Stimulated activated naive CD8-positive, alpha-beta T cell treated with anti-CD3 and anti-CD28 coated beads, Interleukin-15, amount 100 ng/mL, for 72 hours (primary cell): ENCODE measurements around the gene TIGD4.
"Not testable (repeated sequence)": the region's sequence is repeated elsewhere in the genome, so short reads cannot be mapped to it uniquely, and the experiment has no call there.

ENCODE experiments used
- ATAC-seq: fragments of 150-1000 bp; cut with Tn5 transposase; 2 replicates; pipeline ENCODE4 v1.10.0; 2021; ENCODE audit warnings: mild to moderate bottlenecking, moderate library complexity
- DNase-seq, 2 donors: peaks; one replicate each; pipeline ENCODE4 v3.0.0; 2021 to 2022
- H3K27ac Mint-ChIP-seq, 2 donors: one replicate each; pipeline ENCODE4 v1.8.0; 2022; ENCODE audit warnings: mild to moderate bottlenecking in 2 of 2, mixed read lengths in 2 of 2, moderate library complexity in 2 of 2
- H3K27me3 Mint-ChIP-seq: one replicate; pipeline ENCODE4 v1.8.0; 2022; ENCODE audit warnings: mixed read lengths
- H3K4me1 Mint-ChIP-seq: one replicate; pipeline ENCODE4 v1.8.0; 2022; ENCODE audit warnings: mild to moderate bottlenecking, mixed read lengths
- H3K4me3 Mint-ChIP-seq, 2 donors: one replicate each; pipeline ENCODE4 v1.8.0; 2022; ENCODE audit warnings: mild to moderate bottlenecking in 2 of 2, mixed read lengths in 2 of 2, moderate library complexity in 1 of 2
- H3K9me3 Mint-ChIP-seq, 2 donors: one replicate each; pipeline ENCODE4 v1.8.0; 2022; ENCODE audit warnings: mixed read lengths in 2 of 2

Gene TIGD4

DNA sequence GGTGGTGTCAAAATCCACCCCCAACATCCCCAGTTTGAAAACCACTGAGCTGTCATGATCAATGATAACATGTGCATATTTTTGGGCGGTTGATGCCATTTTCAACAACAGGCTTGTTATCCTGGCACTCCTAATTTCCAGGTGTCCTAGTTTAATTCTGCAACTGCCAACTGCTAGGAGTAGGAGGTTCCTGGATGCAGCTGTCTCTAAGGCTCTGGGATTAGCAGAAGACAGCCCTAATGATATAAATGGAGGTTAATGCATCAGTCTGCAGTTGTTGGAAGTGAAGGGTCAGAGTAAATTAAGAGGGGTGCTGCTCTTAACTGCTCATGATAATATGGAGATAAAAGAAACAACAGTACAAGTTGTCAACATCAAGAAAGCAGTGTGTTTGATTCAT lies 24.0 kb upstream of the TIGD4 start:
- no peak for DNase-seq
- H3K27ac Mint-ChIP-seq = no peak overlapping the region
- no peak for ATAC-seq
- peaks cover 27% of the 10 kb centered on the region for H3K4me1 Mint-ChIP-seq
- no peaks in the 10 kb centered on the region for H3K9me3 Mint-ChIP-seq
- H3K27me3 Mint-ChIP-seq = no peaks in the 10 kb centered on the region
- no peak overlapping the region for H3K4me3 Mint-ChIP-seq

GRCh38 chr4:152795891-152796290 lies 16.4 kb upstream of the TIGD4 start:
- no peak for ATAC-seq
- Mint-ChIP-seq H3K27me3 (no peaks in the 10 kb centered on the region), H3K4me1 (peaks cover 8% of the 10 kb centered on the region), H3K27ac (no peak overlapping the region), H3K4me3 (no peak overlapping the region), H3K9me3 (no peaks in the 10 kb centered on the region)
- DNase-seq = no peak

DNA sequence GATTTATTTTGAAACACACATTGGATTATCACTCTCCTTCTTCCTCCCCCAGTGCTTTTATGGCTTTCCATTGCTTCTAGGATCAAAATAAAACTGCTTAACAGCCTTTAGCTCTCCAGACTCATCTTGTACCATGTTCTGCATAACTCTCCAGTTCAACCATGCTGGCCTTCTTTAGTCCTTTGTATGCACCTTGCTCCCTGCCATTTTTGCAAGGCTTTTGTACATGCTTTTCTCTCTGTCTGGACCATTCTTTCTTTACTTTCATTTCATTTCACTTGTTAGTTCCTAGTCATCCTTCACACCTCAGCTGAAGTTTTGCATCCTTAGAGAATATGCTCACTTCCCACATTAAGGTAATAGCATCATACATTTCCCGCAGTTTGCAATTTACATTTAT lies 7.1 kb upstream of the TIGD4 start:
- no peaks in the 10 kb centered on the region for H3K9me3 Mint-ChIP-seq
- H3K4me3 Mint-ChIP-seq = peak overlapping the region in 1 of 2 donors; percentile 32
- no peak overlapping the region for H3K27ac Mint-ChIP-seq
- ATAC-seq (no peak), DNase-seq (no peak)
- H3K27me3 Mint-ChIP-seq = no peaks in the 10 kb centered on the region
- peaks cover 26% of the 10 kb centered on the region for H3K4me1 Mint-ChIP-seq

GRCh38 chr4:152785639-152786615 lies 6.4 kb upstream of the TIGD4 start:
- H3K9me3 Mint-ChIP-seq = no peaks in the 10 kb centered on the region
- ATAC-seq (no peak), DNase-seq (no peak)
- peak overlapping the region; percentile 1 to 32 for H3K4me3 Mint-ChIP-seq
- H3K27ac Mint-ChIP-seq = no peak overlapping the region
- peaks cover 33% of the 10 kb centered on the region for H3K4me1 Mint-ChIP-seq
- no peaks in the 10 kb centered on the region for H3K27me3 Mint-ChIP-seq

GRCh38 chr4:152784490-152785350 lies 5.2 kb upstream of the TIGD4 start:
- ATAC-seq (no peak), DNase-seq (no peak)
- H3K4me3 Mint-ChIP-seq = no peak overlapping the region
- no peak overlapping the region for H3K27ac Mint-ChIP-seq
- no peaks in the 10 kb centered on the region for H3K27me3 Mint-ChIP-seq
- H3K9me3 Mint-ChIP-seq = no peaks in the 10 kb centered on the region
- peaks cover 40% of the 10 kb centered on the region for H3K4me1 Mint-ChIP-seq

- peak overlapping the region; percentile 98 to 99 for H3K27ac Mint-ChIP-seq
- ATAC-seq (peak; percentile 71), DNase-seq (no peak)
- H3K4me3 Mint-ChIP-seq = peak overlapping the region; percentile 98 to 99
- H3K27me3 Mint-ChIP-seq = peaks cover 12% of the 10 kb centered on the region
- H3K4me1 Mint-ChIP-seq = peaks cover 44% of the 10 kb centered on the region
- H3K9me3 Mint-ChIP-seq = no peaks in the 10 kb centered on the region
Observed at GRCh38 chr4:152780267-152780778, 793 bp upstream of the TIGD4 start.

DNA sequence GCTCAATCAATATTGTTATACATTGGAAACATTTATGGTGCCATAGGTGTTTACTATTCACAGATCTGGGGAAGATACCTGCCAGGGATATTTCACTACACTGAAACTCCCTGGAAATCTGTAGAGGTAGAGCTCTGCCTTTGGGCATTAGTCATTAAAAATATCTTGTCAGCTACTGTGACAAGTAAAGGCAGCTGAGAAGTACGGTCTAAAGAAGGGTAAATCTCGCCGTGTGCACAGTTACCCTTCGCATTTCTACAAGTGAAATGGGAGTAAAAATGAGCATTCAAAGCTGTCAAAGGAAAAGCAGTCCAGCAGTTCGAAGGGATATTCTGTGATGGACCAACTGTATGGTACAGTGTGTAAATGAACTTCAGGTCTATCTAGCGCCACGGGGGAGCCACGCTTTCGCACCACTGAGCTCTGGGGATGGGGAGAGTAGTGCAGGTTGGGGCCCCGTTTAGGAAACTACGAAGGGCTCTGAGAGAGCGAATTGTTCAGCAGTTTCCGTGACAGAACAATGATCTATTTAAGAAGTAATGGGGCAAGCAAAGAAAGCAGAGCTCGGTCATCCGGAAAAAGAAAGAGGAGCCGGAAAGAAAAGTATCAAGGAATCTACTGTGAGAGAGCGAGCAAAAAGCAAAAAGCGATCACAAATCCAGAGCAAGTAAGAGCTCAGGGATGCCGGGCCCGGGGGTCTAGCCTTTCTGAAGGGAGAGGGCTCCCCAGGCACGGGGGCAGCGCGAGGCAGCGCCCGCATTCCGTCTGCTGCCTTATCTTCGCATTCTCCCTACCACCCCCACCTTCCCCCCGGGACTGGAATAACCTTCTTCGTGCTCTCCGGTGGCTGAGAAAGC lies 646 bp downstream of the TIGD4 start:
- ATAC-seq = peak; percentile 48

GRCh38 chr4:152777488-152777887 lies 2.0 kb downstream of the TIGD4 start:
- no peak overlapping the region for H3K27ac Mint-ChIP-seq
- no peak overlapping the region for H3K4me3 Mint-ChIP-seq
- H3K4me1 Mint-ChIP-seq = peaks cover 40% of the 10 kb centered on the region

More for the DNA sequence above, 646 bp downstream of the TIGD4 start:
- peak; percentile 35 to 37 for DNase-seq
- peaks cover 12% of the 10 kb centered on the region for H3K27me3 Mint-ChIP-seq
- peaks cover 44% of the 10 kb centered on the region for H3K4me1 Mint-ChIP-seq
- H3K27ac Mint-ChIP-seq = peak overlapping the region; percentile 98 to 99
- peak overlapping the region; percentile 98 to 99 for H3K4me3 Mint-ChIP-seq
- no peaks in the 10 kb centered on the region for H3K9me3 Mint-ChIP-seq

DNA sequence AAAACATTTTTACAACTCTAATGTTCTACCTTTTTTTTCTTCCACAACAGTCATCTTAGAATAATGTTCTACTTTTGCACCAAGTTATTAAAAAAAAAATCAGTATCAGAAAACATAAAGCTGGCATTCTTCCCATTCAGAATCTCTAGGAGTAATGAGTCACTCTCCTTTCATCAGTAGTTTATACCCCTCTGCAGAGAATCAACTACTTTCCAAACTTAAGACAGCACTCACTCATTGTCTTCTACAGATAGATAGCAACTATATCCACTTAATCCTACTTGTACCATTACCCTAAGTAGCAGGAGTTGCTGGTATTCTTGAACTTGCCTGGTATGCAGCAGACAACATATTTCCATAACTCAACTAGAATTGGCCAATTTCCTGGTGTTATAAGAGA lies 3.2 kb downstream of the TIGD4 start:
- DNase-seq (no peak), ATAC-seq (no peak)
- Mint-ChIP-seq H3K4me1 (peaks cover 34% of the 10 kb centered on the region), H3K27ac (no peak overlapping the region), H3K9me3 (no peaks in the 10 kb centered on the region), H3K27me3 (peaks cover 12% of the 10 kb centered on the region), H3K4me3 (no peak overlapping the region)

More at GRCh38 chr4:152777488-152777887, 2.0 kb downstream of the TIGD4 start:
- no peak for DNase-seq
- no peak for ATAC-seq
- H3K27me3 Mint-ChIP-seq = peaks cover 12% of the 10 kb centered on the region
- H3K9me3 Mint-ChIP-seq = no peaks in the 10 kb centered on the region

GRCh38 chr4:152773953-152774352 lies 5.6 kb downstream of the TIGD4 start:
- Mint-ChIP-seq H3K4me1 (peaks cover 18% of the 10 kb centered on the region), H3K4me3 (no peak overlapping the region), H3K27me3 (peaks cover 12% of the 10 kb centered on the region), H3K27ac (no peak overlapping the region), H3K9me3 (no peaks in the 10 kb centered on the region)
- ATAC-seq = no peak
- DNase-seq = no peak

- Mint-ChIP-seq H3K9me3 (no peaks in the 10 kb centered on the region), H3K27me3 (peaks cover 12% of the 10 kb centered on the region), H3K27ac (no peak overlapping the region), H3K4me1 (peaks cover 12% of the 10 kb centered on the region), H3K4me3 (no peak overlapping the region)
- DNase-seq (no peak), ATAC-seq (no peak)
Observed at GRCh38 chr4:152773339-152773738, 6.2 kb downstream of the TIGD4 start.

- Mint-ChIP-seq H3K4me1 (peaks cover 6% of the 10 kb centered on the region), H3K27ac (peak overlapping the region in 1 of 2 donors; percentile 33), H3K9me3 (no peaks in the 10 kb centered on the region), H3K27me3 (peaks cover 6% of the 10 kb centered on the region), H3K4me3 (no peak overlapping the region)
- no peak for DNase-seq
- ATAC-seq = peak; percentile 63
Observed at GRCh38 chr4:152771741-152772533, 7.6 kb downstream of the TIGD4 start.

DNA sequence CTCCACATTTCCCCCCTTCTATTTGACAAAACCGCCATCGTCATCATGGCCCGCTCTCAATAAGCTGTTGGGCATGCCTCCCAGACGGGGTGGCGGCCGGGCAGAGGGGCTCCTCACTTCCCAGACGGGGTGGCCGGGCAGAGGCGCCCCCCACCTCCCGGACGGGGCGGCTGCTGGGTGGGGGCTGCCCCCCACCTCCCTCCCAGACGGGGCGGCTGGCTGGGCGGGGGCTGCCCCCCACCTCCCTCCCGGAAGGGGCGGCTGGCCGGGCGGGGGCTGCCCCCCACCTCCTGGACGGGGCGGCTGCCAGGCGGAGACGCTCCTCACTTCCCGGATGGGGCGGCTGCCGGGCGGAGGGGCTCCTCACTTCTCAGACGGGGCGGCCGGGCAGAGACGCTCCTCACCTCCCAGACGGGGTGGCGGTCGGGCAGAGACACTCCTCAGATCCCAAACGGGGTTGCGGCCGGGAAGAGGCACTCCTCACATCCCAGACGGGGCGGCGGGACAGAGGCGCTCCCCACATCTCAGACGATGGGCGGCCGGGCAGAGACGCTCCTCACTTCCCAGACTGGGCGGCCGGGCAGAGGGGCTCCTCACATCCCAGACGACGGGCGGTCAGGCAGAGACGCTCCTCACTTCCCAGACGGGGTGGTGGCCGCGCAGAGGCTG lies 14.3 kb downstream of the TIGD4 start:
- not testable (repeated sequence) for H3K27ac Mint-ChIP-seq, H3K4me3 Mint-ChIP-seq, DNase-seq, H3K27me3 Mint-ChIP-seq, H3K4me1 Mint-ChIP-seq, H3K9me3 Mint-ChIP-seq, ATAC-seq

GRCh38 chr4:152763796-152764195 lies 15.7 kb downstream of the TIGD4 start:
- Mint-ChIP-seq H3K4me3 (no peak overlapping the region), H3K9me3 (no peaks in the 10 kb centered on the region), H3K27me3 (peaks cover 6% of the 10 kb centered on the region), H3K4me1 (no peaks in the 10 kb centered on the region), H3K27ac (no peak overlapping the region)
- DNase-seq = no peak
- no peak for ATAC-seq
